Tibial artery (tissue), 4 donors: Measurements from ENCODE around the gene PLCXD3.

Experiments
- DNase-seq, 2 donors: peaks; one replicate each; pipeline ENCODE4 v3.0.0-alpha.2; 2019
- H3K27ac ChIP-seq, 2 donors: fragments of 200-600 bp; sonication (generic) in 1 of 2; 1 replicate in 1 of 2; 2 replicates in 1 of 2; pipeline ENCODE4 v1.5.1; 2018 to 2019; ENCODE audit warnings: mild to moderate bottlenecking in 1 of 2
- H3K27me3 ChIP-seq, 2 donors: fragments of 200-600 bp; sonication (generic) in 1 of 2; one replicate each; pipeline versions ENCODE4 v1.5.1 to v1.6.0; 2016 to 2019
- H3K36me3 ChIP-seq, 3 donors: fragments of 200-600 bp; sonication (generic) in 2 of 3; one replicate each; pipeline ENCODE4 v1.5.1; 2016 to 2019; ENCODE audit warnings: mild to moderate bottlenecking in 2 of 3
- H3K4me1 ChIP-seq, 4 donors: fragments of 200-600 bp; sonication (generic) in 2 of 4; 1 replicate in 3 of 4; 2 replicates in 1 of 4; pipeline ENCODE4 v1.5.1; 2016 to 2019
- H3K4me3 ChIP-seq, 2 donors: fragments of 200-600 bp; sonication (generic) in 1 of 2; 1 replicate in 1 of 2; 2 replicates in 1 of 2; pipeline ENCODE4 v1.5.1; 2018 to 2019; ENCODE audit warnings: mild to moderate bottlenecking in 2 of 2
- H3K9me3 ChIP-seq, 3 donors: fragments of 200-600 bp; sonication (generic) in 1 of 3; one replicate each; pipeline ENCODE4 v1.5.1; 2016 to 2019
- intact Hi-C: fragments of 100-400 bp; cut with DNase I; formaldehyde crosslinking; loops from one replicate; pipeline ENCODE4 v1.15.0; 2023; ENCODE audit warnings: low total_unique reads
- TF ChIP-seq, protein P1 (sequence below), 2 experiments: fragments of 200-600 bp in 1 of 2; fragments of 450-650 bp in 1 of 2; IDR thresholded peaks; one replicate each; pipeline ENCODE4 v1.5.1; 2017 to 2019; ENCODE audit warnings: antibody characterized with exemption in 2 of 2, mild to moderate bottlenecking in 1 of 2, moderate library complexity in 1 of 2

PLCXD3 gene, protein sequence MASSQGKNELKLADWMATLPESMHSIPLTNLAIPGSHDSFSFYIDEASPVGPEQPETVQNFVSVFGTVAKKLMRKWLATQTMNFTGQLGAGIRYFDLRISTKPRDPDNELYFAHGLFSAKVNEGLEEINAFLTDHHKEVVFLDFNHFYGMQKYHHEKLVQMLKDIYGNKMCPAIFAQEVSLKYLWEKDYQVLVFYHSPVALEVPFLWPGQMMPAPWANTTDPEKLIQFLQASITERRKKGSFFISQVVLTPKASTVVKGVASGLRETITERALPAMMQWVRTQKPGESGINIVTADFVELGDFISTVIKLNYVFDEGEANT

DNA sequence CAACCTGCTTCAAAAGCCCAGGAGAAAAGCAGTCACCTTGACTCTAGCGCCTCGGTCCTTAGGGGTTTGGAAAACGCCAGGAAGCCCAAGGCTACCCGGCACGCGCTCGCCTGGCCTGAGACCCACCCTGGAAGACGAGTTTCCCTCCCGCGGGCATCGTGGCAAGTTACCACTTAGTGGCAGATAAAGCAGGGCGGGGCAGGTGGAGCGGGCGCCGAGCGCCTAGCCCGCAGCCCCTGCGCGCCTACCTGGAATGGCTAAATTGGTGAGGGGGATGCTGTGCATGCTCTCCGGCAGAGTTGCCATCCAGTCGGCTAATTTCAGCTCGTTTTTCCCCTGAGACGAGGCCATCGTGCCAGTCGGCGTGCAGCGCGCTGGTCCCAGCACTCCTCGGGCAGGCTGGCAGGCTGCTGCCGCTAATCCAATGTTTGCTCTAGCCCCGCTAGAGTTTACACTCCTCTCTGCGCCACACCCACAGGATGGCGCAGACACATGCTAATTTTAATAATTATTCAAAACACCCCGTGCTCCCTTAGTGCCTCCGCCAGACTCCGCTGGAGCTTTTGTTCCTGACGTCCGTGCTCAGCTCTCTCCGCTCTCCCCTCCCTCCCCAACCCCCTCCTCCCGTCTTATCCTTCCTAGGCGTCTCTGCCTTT lies at the start of gene PLCXD3:
Gene PLCXD3, minus strand, starts transcription at position 426 of the 656 bp plus-strand sequence. Its CDS starts 75 bp downstream, at position 351.
- peak within 1 kb of the TSS; percentile 2 to 39 for H3K27ac ChIP-seq
- intact Hi-C loops, result no loop called here
- H3K9me3 ChIP-seq, result no peaks in the 10 kb centered on the region
- TF ChIP-seq, protein P1, sequence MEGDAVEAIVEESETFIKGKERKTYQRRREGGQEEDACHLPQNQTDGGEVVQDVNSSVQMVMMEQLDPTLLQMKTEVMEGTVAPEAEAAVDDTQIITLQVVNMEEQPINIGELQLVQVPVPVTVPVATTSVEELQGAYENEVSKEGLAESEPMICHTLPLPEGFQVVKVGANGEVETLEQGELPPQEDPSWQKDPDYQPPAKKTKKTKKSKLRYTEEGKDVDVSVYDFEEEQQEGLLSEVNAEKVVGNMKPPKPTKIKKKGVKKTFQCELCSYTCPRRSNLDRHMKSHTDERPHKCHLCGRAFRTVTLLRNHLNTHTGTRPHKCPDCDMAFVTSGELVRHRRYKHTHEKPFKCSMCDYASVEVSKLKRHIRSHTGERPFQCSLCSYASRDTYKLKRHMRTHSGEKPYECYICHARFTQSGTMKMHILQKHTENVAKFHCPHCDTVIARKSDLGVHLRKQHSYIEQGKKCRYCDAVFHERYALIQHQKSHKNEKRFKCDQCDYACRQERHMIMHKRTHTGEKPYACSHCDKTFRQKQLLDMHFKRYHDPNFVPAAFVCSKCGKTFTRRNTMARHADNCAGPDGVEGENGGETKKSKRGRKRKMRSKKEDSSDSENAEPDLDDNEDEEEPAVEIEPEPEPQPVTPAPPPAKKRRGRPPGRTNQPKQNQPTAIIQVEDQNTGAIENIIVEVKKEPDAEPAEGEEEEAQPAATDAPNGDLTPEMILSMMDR (IDR thresholded peaks at IDR 0.05), result no peak
- peak within 1 kb of the TSS; percentile 53 to 66 for H3K4me3 ChIP-seq
- H3K36me3 ChIP-seq, result no peaks in the 10 kb centered on the region
- peak; percentile 28 to 74 for DNase-seq
- peaks cover 0 to 11% of the 10 kb centered on the region in 2 donors for H3K27me3 ChIP-seq
- H3K4me1 ChIP-seq, result peaks cover 0 to 18% (median 13%) of the 10 kb centered on the region in 4 donors

DNA sequence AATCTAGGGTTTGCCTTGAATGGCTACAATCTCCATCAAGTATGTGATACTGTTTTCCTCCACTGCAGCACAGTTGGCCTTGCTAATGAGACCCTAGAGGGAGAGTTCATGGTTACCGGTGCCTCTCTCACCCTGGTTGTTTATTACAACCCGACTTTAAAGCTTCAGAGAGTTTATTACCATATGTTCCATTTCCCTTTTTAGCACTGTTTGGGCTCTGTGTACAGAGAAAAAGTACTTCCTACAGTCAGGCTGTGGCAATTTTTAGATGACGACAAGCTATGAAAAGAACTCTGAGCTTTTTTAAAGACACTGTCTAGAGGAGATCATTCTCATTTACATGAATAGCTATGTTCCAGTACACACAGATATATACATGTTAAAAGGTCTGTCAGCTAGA lies 48.8 kb upstream of the PLCXD3 start:
- DNase-seq, result no peak
- H3K4me1 ChIP-seq, result peaks cover 0 to 11% (median 3%) of the 10 kb centered on the region in 4 donors
- no peak overlapping the region for H3K27ac ChIP-seq
- H3K9me3 ChIP-seq, result no peaks in the 10 kb centered on the region
- no peaks in the 10 kb centered on the region for H3K36me3 ChIP-seq
- TF ChIP-seq, protein P1 (IDR thresholded peaks at IDR 0.05), result no peak
- intact Hi-C loops, result no loop called here
- H3K4me3 ChIP-seq, result no peak overlapping the region
- H3K27me3 ChIP-seq, result no peaks in the 10 kb centered on the region

DNA sequence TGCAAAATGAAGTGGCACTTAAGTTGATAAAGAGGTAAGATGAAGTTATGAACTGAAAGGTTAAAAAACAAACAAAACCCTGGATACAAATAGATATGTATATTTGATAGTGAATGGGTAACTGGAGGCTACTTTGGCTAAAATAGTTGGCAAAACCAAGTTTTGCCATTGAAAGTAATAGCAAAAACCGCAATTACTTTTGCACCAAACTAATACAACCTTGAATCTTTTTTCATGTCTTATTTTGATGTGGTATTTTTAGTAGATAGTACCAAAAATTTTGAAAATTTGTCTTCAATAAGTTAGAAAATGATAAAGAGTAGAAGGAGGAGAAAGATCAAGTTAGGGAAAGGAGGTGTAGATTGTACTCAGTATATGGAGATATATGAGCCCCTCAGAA lies 47.9 kb upstream of the PLCXD3 start:
- H3K9me3 ChIP-seq, result no peaks in the 10 kb centered on the region
- intact Hi-C loops, result no loop called here
- no peak overlapping the region for H3K27ac ChIP-seq
- DNase-seq, result no peak
- H3K27me3 ChIP-seq, result no peaks in the 10 kb centered on the region
- H3K4me3 ChIP-seq, result no peak overlapping the region
- H3K36me3 ChIP-seq, result no peaks in the 10 kb centered on the region
- H3K4me1 ChIP-seq, result peaks cover 0 to 11% (median 3%) of the 10 kb centered on the region in 4 donors
- TF ChIP-seq, protein P1 (IDR thresholded peaks at IDR 0.05), result no peak

DNA sequence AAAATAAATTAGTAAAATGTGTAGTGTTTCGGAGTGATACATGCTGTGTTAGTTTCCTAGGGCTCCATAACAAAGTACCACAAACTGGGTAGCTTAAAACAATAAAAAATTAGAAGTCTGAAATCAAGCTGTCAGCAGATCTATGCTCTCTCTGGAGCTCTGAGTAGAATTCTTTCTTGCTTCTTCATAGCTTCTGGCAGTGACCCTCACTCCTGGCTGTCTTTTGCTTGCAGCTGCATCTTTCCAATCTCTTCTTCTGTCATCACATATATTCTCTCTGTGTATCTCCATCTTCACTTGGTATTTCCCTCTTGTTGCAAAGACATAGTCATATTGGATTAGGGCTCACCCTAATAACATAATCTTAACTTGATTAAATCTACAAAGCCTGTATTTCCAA lies 37.6 kb upstream of the PLCXD3 start:
- TF ChIP-seq, protein P1 (IDR thresholded peaks at IDR 0.05), result no peak
- no peaks in the 10 kb centered on the region for H3K4me1 ChIP-seq
- no peak for DNase-seq
- intact Hi-C loops, result no loop called here
- H3K4me3 ChIP-seq, result no peak overlapping the region
- no peaks in the 10 kb centered on the region for H3K36me3 ChIP-seq
- no peaks in the 10 kb centered on the region for H3K9me3 ChIP-seq
- H3K27ac ChIP-seq, result no peak overlapping the region
- H3K27me3 ChIP-seq, result no peaks in the 10 kb centered on the region

DNA sequence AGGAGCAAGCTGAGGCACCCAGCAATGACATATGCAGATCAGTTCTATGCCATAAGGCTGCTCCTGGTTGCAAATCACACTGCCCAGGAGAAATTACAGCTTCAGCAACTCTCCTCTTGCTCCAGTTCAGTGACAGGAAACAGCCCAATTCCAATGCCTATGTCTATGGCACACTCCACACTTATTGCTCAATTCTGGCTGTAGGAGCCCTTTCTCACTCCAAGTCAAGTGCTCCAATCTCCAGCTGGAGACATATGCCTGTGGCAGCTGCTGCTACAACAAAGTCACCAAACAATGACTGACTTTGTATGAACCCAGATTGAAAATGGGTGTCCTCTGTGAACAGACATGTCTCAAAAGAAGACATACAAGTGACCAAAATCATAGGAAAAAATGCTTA lies 31.8 kb upstream of the PLCXD3 start:
- no peak for DNase-seq
- intact Hi-C loops, result no loop called here
- Histone ChIP-seq H3K9me3 (no peaks in the 10 kb centered on the region), H3K27me3 (no peaks in the 10 kb centered on the region), H3K4me1 (no peaks in the 10 kb centered on the region), H3K36me3 (no peaks in the 10 kb centered on the region), H3K27ac (no peak overlapping the region), H3K4me3 (no peak overlapping the region)
- TF ChIP-seq, protein P1 (IDR thresholded peaks at IDR 0.05), result no peak
